Caco-2 (cell line): Measurements from ENCODE around the gene PIGU. TPM values are rescaled to one million over a fixed set of nuclear protein-coding genes. Genes with fewer than 3 reads are reported as not detected.

Experiments used
- BruUV-seq: library from RNA; stranded (reverse); fragments of 400-500 nt; replicated peaks from 2 replicates; lab custom pipeline; 2021; lab: Mats Ljungman, UMichigan
- CTCF ChIA-PET: fragments of 300-600 bp; sonication (Branson Sonifier 250); formaldehyde crosslinking; loops from one replicate; lab custom pipeline; 2022; ENCODE audit warnings: antibody characterized with exemption; lab: Charles Lee
- POLR2A ChIA-PET: fragments of 300-600 bp; sonication (Branson Sonifier 250); formaldehyde crosslinking; loops from one replicate; lab custom pipeline; 2022; ENCODE audit warnings: antibody characterized with exemption; lab: Charles Lee
- DNase-seq, 2 experiments: peaks; one replicate each; pipeline versions ENCODE4 v3.0.0 to v3.0.0-alpha.2; 2020 to 2022
- H3K27me3 ChIP-seq: replicated peaks from 2 replicates; pipeline ENCODE4 v1.6.0; 2011; ENCODE audit warnings: low read length; ENCODE audit not compliant: control insufficient read depth, insufficient read depth
- H3K36me3 ChIP-seq: 2 replicates; pipeline ENCODE4 v1.5.1; 2011; ENCODE audit warnings: low read length; ENCODE audit not compliant: control insufficient read depth, insufficient read depth
- H3K4me1 ChIP-seq: fragments of 250-450 bp; sonication (Bioruptor Pico); 2 replicates; pipeline ENCODE4 v1.5.1; 2020; ENCODE audit warnings: mild to moderate bottlenecking
- H3K4me3 ChIP-seq: 2 replicates; pipeline ENCODE4 v1.5.1; 2011; ENCODE audit warnings: low read depth, mild to moderate bottlenecking, control low read depth, low read length
- H3K9me3 ChIP-seq: fragments of 250-450 bp; sonication (Bioruptor Pico); 2 replicates; pipeline ENCODE4 v1.5.1; 2020; ENCODE audit warnings: mild to moderate bottlenecking, moderate library complexity
- H3K27ac Mint-ChIP-seq: one replicate; pipeline ENCODE4 v1.8.0; 2022; ENCODE audit warnings: mixed read lengths; ENCODE audit not compliant: unreplicated experiment
- H3K27me3 Mint-ChIP-seq: one replicate; pipeline ENCODE4 v1.8.0; 2022; ENCODE audit warnings: mixed read lengths; ENCODE audit not compliant: insufficient read depth, unreplicated experiment
- H3K36me3 Mint-ChIP-seq: one replicate; pipeline ENCODE4 v1.8.0; 2022; ENCODE audit warnings: mild to moderate bottlenecking, mixed read lengths; ENCODE audit not compliant: insufficient read depth, unreplicated experiment
- H3K4me1 Mint-ChIP-seq: one replicate; pipeline ENCODE4 v1.8.0; 2022; ENCODE audit warnings: low read depth, mixed read lengths; ENCODE audit not compliant: unreplicated experiment
- H3K4me3 Mint-ChIP-seq: one replicate; pipeline ENCODE4 v1.8.0; 2022; ENCODE audit warnings: mild to moderate bottlenecking, moderate library complexity, mixed read lengths; ENCODE audit not compliant: unreplicated experiment
- H3K9me3 Mint-ChIP-seq: one replicate; pipeline ENCODE4 v1.8.0; 2022; ENCODE audit warnings: mixed read lengths; ENCODE audit not compliant: unreplicated experiment
- intact Hi-C: fragments of 100-400 bp; cut with micrococcal nuclease; formaldehyde crosslinking; loops from one replicate; pipeline ENCODE4 v1.10.0; 2022; ENCODE audit not compliant: unreplicated experiment
- total RNA-seq: library from RNA; stranded (reverse); gene quantifications from 2 replicates; pipeline ENCODE4 v1.2.3, GENCODE V29; 2022
- TF ChIP-seq, protein P1 (sequence below), 2 experiments: fragments of 200-600 bp in 1 of 2; IDR thresholded peaks; 1 replicate in 1 of 2; 2 replicates in 1 of 2; pipeline versions ENCODE4 v1.5.1 to v1.8.0; 2011 to 2022; ENCODE audit warnings: antibody characterized with exemption in 1 of 2, control low read depth in 1 of 2, inconsistent platforms in 1 of 2, low read depth in 1 of 2, low read length in 1 of 2, mild to moderate bottlenecking in 1 of 2, moderate library complexity in 1 of 2; ENCODE audit not compliant: insufficient read depth in 1 of 2, severe bottlenecking in 1 of 2, unreplicated experiment in 1 of 2

PIGU gene
- total RNA-seq, 1 experiment from 2014 or later = 61.7 TPM

DNA sequence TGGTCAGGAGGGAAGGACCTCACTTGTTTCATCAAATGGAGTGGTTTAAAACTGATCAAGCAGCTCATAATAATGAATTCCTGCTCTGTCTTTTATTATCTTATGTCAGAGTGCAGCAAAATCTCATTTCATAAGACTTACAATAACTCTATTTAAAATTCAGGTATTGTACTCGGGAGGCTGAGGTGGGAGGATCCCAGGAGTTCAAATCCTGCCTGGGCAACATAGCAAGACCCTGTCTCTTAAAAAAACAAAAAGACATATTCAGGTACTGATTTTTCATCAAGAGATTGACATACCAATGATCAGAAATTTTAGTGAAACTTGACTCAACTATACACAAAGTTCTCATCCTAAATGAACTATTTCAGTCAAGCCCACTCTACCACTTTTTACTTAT is 166.3 kb downstream of the PIGU start:
- Mint-ChIP-seq H3K4me3 (no peak overlapping the region), H3K27me3 (no peaks in the 10 kb centered on the region), H3K27ac (no peak overlapping the region), H3K9me3 (no peaks in the 10 kb centered on the region), H3K4me1 (peaks cover 19% of the 10 kb centered on the region), H3K36me3 (peaks cover 94% of the 10 kb centered on the region)
- Histone ChIP-seq H3K4me3 (no peak overlapping the region), H3K27me3 (no peaks in the 10 kb centered on the region), H3K4me1 (peaks cover 6% of the 10 kb centered on the region), H3K9me3 (no peaks in the 10 kb centered on the region), H3K36me3 (peaks cover 4% of the 10 kb centered on the region; the same call in 1 of the 2 replicates)
- DNase-seq = no peak
- CTCF ChIA-PET = no interaction called here
- no TSS peak for BruUV-seq
- TF ChIP-seq, protein P1, sequence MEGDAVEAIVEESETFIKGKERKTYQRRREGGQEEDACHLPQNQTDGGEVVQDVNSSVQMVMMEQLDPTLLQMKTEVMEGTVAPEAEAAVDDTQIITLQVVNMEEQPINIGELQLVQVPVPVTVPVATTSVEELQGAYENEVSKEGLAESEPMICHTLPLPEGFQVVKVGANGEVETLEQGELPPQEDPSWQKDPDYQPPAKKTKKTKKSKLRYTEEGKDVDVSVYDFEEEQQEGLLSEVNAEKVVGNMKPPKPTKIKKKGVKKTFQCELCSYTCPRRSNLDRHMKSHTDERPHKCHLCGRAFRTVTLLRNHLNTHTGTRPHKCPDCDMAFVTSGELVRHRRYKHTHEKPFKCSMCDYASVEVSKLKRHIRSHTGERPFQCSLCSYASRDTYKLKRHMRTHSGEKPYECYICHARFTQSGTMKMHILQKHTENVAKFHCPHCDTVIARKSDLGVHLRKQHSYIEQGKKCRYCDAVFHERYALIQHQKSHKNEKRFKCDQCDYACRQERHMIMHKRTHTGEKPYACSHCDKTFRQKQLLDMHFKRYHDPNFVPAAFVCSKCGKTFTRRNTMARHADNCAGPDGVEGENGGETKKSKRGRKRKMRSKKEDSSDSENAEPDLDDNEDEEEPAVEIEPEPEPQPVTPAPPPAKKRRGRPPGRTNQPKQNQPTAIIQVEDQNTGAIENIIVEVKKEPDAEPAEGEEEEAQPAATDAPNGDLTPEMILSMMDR (IDR thresholded peaks at IDR 0.05; ENCODE audit: insufficient read depth in 1 of 2, low read depth in 1 of 2, low read length in 1 of 2, severe bottlenecking in 1 of 2, unreplicated experiment in 1 of 2) = no peak
- intact Hi-C loops = no loop called here
- POLR2A ChIA-PET = no interaction called here

Other genes starting within 250 kb of the PIGU start
- 357 and 359 TPM in 2 replicates for gene DYNLRB1, start 160.7 kb downstream of the PIGU start, total RNA-seq
- 0.88 and 0.95 TPM in 2 replicates for gene MAP1LC3A, start 118.4 kb downstream of the PIGU start, total RNA-seq
- gene TP53INP2, start 27.3 kb upstream of the PIGU start, total RNA-seq = 26.2 and 29.7 TPM in 2 replicates
- gene NCOA6, start 148.6 kb upstream of the PIGU start, total RNA-seq = 65.1 and 72.7 TPM in 2 replicates
- 42.0 and 46.2 TPM in 2 replicates for gene GGT7, start 195.8 kb upstream of the PIGU start, total RNA-seq
- gene ACSS2, start 199.5 kb upstream of the PIGU start, total RNA-seq = 64.5 and 76.0 TPM in 2 replicates